Measurements from ENCODE around the gene DEGS2.
"Not testable (repeated sequence)": the region's sequence is repeated elsewhere in the genome, so short reads cannot be mapped to it uniquely, and the experiment has no call there.

Gene DEGS2

DNA sequence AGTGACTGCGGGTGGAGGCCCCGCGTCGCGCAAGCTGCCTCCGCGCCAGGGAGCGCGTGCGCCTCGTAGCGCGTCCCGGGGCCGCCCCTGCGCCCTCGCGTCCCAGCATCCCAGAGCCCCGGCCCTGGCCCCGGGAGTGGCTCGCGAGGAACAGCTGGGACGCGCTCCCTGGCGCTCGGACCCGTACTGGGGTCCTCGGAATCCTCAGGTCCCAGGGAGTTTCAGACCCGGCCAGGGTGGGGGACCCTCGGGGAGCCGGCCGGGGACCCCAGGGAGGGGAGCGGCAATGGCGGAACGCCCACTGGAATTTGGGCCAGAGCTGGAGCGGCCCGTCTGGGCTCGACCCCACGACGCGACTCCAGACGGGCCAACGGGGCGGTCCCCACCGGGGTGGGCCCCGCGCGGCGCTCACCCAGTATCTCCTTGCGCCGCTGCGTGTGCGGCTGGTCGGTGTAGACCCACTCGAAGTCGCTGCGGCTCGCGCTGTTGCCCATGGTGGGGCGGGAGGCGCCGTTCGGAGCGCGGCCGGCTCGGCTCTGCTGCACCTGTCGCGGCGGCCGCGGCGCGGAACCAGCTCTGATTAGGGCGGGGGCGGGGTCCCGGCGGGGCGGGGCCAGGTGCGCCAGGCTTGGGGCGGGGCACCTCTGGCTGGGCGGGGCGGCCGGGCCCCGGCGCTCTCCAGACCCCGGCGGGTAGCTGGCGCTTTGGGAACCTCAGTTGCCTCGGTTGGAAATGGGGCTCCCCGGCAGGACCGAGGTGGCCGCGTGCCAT is at the start of gene DEGS2:
DEGS2 (minus strand) TSS at position 552 of the 771 bp plus-strand sequence; CDS start at position 494, 58 bp downstream.
- Histone ChIP-seq H3K36me3 (ENCODE audit: insufficient read depth) (no peaks in the 10 kb centered on the region), H3K4me3 (IDR thresholded peaks at IDR 0.05; ENCODE audit: insufficient read depth, low read depth, low read length) (no peak within 1 kb of the TSS), H3K27ac (no peak within 1 kb of the TSS), H3K79me2 (ENCODE audit: insufficient read depth, low read depth) (no peaks in the 10 kb centered on the region), H3K4me2 (no peak within 1 kb of the TSS), H4K20me1 (ENCODE audit: insufficient read depth) (no peaks in the 10 kb centered on the region), H3K27me3 (ENCODE audit: insufficient read depth, low read depth) (peaks cover 5% of the 10 kb centered on the region; the same call in 1 of the 2 replicates), H2AFZ (ENCODE audit: low read depth) (no peak within 1 kb of the TSS), H3K9ac (no peak within 1 kb of the TSS), H3K4me1 (ENCODE audit: low read depth, poor library complexity, severe bottlenecking) (no peaks in the 10 kb centered on the region)
- TF ChIP-seq, protein P1, sequence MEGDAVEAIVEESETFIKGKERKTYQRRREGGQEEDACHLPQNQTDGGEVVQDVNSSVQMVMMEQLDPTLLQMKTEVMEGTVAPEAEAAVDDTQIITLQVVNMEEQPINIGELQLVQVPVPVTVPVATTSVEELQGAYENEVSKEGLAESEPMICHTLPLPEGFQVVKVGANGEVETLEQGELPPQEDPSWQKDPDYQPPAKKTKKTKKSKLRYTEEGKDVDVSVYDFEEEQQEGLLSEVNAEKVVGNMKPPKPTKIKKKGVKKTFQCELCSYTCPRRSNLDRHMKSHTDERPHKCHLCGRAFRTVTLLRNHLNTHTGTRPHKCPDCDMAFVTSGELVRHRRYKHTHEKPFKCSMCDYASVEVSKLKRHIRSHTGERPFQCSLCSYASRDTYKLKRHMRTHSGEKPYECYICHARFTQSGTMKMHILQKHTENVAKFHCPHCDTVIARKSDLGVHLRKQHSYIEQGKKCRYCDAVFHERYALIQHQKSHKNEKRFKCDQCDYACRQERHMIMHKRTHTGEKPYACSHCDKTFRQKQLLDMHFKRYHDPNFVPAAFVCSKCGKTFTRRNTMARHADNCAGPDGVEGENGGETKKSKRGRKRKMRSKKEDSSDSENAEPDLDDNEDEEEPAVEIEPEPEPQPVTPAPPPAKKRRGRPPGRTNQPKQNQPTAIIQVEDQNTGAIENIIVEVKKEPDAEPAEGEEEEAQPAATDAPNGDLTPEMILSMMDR (conservative IDR thresholded peaks at IDR 0.05; ENCODE audit: low read depth, low read length): no peak

DNA sequence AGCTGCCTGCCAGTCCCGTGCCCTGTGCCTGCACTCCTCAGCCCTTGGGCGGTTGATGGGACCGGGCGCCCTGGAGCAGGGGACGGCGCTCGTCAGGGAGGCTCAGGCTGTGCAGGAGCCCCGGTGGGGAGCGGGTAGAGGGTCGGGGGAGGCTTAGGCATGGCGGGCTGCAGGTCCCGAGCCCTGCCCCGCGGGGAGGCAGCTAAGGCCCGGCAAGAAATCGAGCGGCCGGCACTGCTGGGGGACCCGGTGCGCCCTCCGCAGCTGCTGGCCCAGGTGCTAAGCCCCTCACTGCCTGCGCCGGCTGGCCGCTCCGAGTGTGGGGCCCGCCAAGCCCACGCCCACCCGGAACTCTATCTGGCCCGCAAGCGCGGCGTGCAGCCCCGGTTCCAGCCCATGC is 48.7 kb upstream of the DEGS2 start:
- not testable (repeated sequence) for H4K20me1 ChIP-seq (ENCODE audit: insufficient read depth); H3K4me2 ChIP-seq; H3K4me1 ChIP-seq (ENCODE audit: low read depth, poor library complexity, severe bottlenecking); H3K36me3 ChIP-seq (ENCODE audit: insufficient read depth); H3K27me3 ChIP-seq (ENCODE audit: insufficient read depth, low read depth); H3K27ac ChIP-seq; H3K4me3 ChIP-seq (IDR thresholded peaks at IDR 0.05; ENCODE audit: insufficient read depth, low read depth, low read length); H3K79me2 ChIP-seq (ENCODE audit: insufficient read depth, low read depth); H2AFZ ChIP-seq (ENCODE audit: low read depth); H3K9ac ChIP-seq

DNA sequence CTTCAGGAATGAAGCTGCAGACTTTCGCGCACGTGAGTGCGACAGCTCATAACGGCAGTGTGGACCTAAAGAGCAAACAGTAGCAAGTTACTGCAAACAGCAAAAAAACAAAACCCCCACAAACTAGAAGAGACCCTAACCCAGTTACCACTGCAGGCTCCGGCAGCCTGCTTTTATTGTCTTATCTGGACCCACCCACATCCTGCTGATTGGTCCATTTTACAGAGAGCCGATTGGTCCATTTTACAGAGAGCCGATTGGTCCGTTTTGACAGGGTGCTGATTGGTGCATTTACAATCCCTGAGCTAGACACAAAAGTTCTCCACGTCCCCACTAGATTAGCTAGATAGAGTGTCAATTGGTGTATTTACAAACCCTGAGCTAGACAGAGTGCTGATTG is 48.1 kb upstream of the DEGS2 start:
- not testable (repeated sequence) for H2AFZ ChIP-seq (ENCODE audit: low read depth); H3K4me2 ChIP-seq; H3K79me2 ChIP-seq (ENCODE audit: insufficient read depth, low read depth); H3K36me3 ChIP-seq (ENCODE audit: insufficient read depth); H3K27ac ChIP-seq; H3K4me1 ChIP-seq (ENCODE audit: low read depth, poor library complexity, severe bottlenecking); H4K20me1 ChIP-seq (ENCODE audit: insufficient read depth); H3K4me3 ChIP-seq (IDR thresholded peaks at IDR 0.05; ENCODE audit: insufficient read depth, low read depth, low read length); H3K9ac ChIP-seq; H3K27me3 ChIP-seq (ENCODE audit: insufficient read depth, low read depth)

DNA sequence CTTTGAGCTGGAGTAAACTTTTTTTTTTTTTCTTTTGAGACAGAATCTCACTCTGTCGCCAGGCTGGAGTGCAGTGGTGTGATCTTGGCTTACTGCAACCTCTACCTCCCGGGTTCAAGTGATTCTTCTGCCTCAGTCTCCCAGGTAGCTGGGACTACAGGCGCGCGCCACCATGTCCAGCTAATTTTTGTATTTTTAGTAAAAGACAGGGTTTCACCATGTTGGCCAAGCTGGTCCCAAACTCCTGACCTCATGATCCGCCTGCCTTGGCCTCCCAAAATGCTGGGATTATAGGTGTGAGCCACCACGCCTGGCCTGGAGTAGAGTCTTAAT is 45.4 kb upstream of the DEGS2 start:
- H4K20me1 ChIP-seq (ENCODE audit: insufficient read depth); H3K4me1 ChIP-seq (ENCODE audit: low read depth, poor library complexity, severe bottlenecking); H3K27ac ChIP-seq; H3K79me2 ChIP-seq (ENCODE audit: insufficient read depth, low read depth); H3K4me3 ChIP-seq (IDR thresholded peaks at IDR 0.05; ENCODE audit: insufficient read depth, low read depth, low read length); H3K9ac ChIP-seq; H3K4me2 ChIP-seq; H2AFZ ChIP-seq (ENCODE audit: low read depth); H3K27me3 ChIP-seq (ENCODE audit: insufficient read depth, low read depth); H3K36me3 ChIP-seq (ENCODE audit: insufficient read depth): not testable (repeated sequence)

DNA sequence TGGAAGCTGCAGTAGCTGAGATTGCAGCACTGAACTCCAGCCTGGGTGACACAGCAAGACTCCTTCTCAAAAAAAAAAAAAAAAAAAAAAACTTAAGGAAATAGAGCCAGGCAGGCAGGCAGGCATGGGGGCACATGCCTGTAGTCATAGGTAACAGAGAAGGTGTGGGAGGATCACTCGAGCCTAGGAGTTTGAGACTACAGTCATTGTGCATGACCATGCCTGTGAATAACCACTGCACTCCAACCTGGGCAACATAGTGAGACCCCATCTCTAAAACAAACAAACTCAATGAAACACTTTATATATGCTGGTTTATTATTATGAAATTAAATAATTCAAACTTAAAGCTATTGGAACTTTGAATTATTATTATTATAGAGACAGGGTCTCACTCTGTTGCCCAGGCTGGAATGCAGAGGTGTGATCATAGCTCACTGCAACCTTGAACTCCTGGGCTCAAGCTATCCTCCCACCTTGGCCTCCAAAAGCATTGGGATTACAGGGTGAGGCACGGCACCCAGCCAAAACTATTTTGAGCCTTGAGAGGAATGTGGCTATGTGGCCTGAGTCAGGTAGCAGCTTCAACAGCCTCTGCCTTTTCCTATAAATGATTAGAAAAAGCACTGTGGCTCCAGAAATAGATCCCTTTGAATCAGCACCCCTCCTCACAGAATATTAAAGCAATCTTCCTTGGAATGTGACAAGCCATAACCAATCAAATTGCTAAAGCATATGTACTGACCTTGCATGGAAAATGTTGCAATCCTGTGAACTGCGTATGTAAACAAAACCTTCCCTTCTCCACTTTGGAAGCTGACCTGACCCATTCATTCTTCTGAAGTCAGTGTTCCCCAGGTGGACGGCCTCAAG is 44.8 kb upstream of the DEGS2 start:
- Histone ChIP-seq H3K4me3 (IDR thresholded peaks at IDR 0.05; ENCODE audit: insufficient read depth, low read depth, low read length) (no peak overlapping the region), H4K20me1 (ENCODE audit: insufficient read depth) (no peaks in the 10 kb centered on the region), H2AFZ (ENCODE audit: low read depth) (no peak overlapping the region), H3K79me2 (ENCODE audit: insufficient read depth, low read depth) (no peaks in the 10 kb centered on the region), H3K36me3 (ENCODE audit: insufficient read depth) (no peaks in the 10 kb centered on the region), H3K4me2 (no peak overlapping the region), H3K9ac (no peak overlapping the region), H3K27me3 (ENCODE audit: insufficient read depth, low read depth) (no peaks in the 10 kb centered on the region), H3K4me1 (ENCODE audit: low read depth, poor library complexity, severe bottlenecking) (no peaks in the 10 kb centered on the region), H3K27ac (no peak overlapping the region)
- TF ChIP-seq, protein P1 (conservative IDR thresholded peaks at IDR 0.05; ENCODE audit: low read depth, low read length): no peak

Measured in KMS-11 (cell line).